LHCN-M2 (cell line): ENCODE results near the gene ERLIN1. TPM values are rescaled to one million over a fixed set of nuclear protein-coding genes. Genes with fewer than 3 reads are reported as not detected.

Experiments
- total RNA-seq: library from RNA; depleted of rRNA; stranded (reverse); fragments of >200 nt; gene quantifications from 2 replicates; pipeline ENCODE4 v1.2.3, GENCODE V29; 2014; rRNA removed

Gene ERLIN1
- total RNA-seq, 1 experiment from 2014 or later = 75.7 TPM

Other genes with a start within 250 kb of the ERLIN1 start
- 19.7 and 22.5 TPM in 2 replicates for gene DNMBP, start 176.1 kb downstream of the ERLIN1 start, total RNA-seq
- not detected in 2 replicates for gene CPN1, start 104.2 kb downstream of the ERLIN1 start, total RNA-seq
- gene CHUK, start 43.6 kb upstream of the ERLIN1 start, total RNA-seq = 34.9 and 36.3 TPM in 2 replicates
- gene CWF19L1, start 81.6 kb upstream of the ERLIN1 start, total RNA-seq = 32.1 and 33.5 TPM in 2 replicates
- gene BLOC1S2, start 100.7 kb upstream of the ERLIN1 start, total RNA-seq = 83.8 and 86.3 TPM in 2 replicates
- not detected in 2 replicates for gene PKD2L1, start 144.2 kb upstream of the ERLIN1 start, total RNA-seq
- 60.3 and 88.5 TPM in 2 replicates for gene SCD, start 161.2 kb upstream of the ERLIN1 start, total RNA-seq